HG03066 (cell line): Measurements from ENCODE around the gene NCOA7.
A peak's percentile ranks its signal among the peaks of the same experiment; 100 is the strongest.

Experiments used
- ATAC-seq: cut with Tn5 transposase; IDR thresholded peaks from one replicate; pipeline ENCODE4 v1.9.1; 2021; ENCODE audit warnings: low read depth; ENCODE audit not compliant: unreplicated experiment

Gene NCOA7, protein sequence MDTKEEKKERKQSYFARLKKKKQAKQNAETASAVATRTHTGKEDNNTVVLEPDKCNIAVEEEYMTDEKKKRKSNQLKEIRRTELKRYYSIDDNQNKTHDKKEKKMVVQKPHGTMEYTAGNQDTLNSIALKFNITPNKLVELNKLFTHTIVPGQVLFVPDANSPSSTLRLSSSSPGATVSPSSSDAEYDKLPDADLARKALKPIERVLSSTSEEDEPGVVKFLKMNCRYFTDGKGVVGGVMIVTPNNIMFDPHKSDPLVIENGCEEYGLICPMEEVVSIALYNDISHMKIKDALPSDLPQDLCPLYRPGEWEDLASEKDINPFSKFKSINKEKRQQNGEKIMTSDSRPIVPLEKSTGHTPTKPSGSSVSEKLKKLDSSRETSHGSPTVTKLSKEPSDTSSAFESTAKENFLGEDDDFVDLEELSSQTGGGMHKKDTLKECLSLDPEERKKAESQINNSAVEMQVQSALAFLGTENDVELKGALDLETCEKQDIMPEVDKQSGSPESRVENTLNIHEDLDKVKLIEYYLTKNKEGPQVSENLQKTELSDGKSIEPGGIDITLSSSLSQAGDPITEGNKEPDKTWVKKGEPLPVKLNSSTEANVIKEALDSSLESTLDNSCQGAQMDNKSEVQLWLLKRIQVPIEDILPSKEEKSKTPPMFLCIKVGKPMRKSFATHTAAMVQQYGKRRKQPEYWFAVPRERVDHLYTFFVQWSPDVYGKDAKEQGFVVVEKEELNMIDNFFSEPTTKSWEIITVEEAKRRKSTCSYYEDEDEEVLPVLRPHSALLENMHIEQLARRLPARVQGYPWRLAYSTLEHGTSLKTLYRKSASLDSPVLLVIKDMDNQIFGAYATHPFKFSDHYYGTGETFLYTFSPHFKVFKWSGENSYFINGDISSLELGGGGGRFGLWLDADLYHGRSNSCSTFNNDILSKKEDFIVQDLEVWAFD

DNA sequence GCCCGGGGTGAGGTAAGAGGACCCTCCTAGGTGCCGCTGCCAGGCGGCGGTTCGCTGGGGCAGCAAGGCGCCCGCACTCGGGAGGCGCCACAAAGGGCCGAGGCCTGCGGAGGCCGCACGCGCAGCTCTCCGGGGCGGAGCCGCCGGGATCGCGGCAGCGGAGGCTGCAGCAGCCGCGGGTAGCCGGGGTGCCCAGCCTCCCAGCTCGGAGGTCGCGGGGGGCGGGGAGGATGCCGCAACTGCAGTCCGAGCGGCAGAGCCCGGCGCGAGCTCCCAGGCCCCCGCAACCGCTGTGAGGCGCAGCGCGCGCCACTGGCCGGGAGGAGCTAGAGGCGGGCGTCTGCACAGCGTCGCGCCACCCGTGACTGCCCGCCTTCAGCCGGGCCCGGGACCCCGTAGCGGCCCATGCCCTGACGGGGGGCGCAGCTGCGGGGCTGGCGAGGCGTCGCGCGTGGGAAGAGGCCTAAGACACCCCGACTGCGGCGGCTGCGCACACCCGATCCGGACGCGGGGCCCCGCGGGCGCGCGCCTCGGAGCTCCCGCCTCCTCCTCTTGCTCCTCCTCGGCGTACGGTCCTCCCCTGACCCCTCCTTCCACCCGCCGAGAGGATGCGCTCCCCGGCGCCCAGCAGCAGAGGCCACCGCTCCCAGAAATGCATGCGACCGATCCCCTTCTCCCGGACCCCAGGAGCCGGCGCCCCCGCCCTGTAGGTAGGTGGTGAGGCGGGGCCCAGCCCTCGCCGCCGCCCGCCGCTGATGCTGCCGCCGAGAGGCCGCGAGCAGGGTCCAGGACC, at the start of gene NCOA7:
NCOA7 (plus strand) TSS at position 603 of the 793 bp plus-strand sequence. CDS start 24,395 bp downstream, outside the sequence.
- peak; percentile 61 for ATAC-seq

DNA sequence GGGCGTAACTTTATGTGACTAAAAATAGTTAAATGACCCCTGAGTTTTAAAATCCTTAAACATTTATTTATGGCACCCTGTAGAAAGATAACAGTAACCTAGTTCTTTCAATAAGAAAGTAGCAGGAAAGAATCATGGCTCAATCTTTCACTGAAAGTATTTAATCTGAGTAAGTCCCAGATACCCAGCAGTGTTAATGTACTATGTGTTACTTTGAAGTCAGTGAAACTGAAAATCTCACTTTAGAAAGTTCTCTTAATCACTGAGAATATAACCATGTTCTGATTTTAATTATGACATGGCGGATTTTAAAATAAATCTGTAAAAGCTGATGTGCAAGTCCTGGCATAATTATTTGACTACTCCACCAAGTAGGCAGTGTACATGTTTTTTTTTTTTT, 49.4 kb upstream of the NCOA7 start:
- no peak for ATAC-seq

DNA sequence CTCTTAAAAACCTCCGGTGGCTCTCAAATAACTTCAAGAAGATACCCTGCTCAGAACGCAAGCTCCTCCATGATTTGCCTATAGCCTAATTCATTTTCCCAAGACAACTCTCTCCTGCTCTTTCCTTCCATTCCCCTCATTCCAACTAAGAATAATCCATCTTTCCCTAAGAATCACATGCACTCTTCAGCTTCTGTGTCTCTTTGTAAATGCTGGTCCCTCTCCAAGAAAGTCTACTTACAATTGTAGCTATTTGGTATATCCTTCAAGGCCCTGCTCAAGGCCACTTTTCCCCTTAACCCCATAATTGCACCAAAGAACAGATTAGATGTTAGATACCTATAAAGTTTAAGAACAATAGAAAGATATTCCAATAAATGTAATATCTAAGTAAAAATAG, 48.7 kb upstream of the NCOA7 start:
- no peak for ATAC-seq

DNA sequence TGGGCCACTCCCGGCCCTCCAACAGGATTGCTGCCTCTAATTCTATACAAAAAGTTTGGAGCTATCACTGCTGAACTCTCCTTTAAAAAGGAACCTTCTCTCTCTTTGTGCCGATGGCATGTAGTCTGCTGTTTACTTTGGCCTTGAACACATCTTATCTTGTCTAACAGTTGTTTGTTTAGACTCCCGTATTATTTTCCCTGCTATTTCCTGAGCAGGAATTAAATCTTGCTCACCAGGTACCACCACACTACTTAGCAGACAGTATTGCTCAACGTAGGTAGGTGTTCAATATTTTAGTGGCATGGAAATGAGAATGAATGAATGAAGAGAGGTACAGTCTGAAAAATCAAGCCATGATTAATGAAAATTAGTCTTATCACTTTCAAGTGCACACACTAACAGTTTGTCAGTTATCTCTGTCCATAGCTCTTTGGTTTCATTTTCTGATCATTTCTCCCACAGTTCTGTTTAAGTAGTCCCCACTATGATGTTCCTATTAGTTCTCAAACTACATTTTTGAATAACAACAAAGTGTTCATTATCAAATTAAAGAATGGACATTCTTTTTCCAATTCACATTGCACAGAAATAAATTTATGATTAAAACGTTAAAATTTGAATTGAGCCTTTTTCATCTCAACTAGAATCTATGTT, 48.2 kb upstream of the NCOA7 start:
- ATAC-seq = no peak

DNA sequence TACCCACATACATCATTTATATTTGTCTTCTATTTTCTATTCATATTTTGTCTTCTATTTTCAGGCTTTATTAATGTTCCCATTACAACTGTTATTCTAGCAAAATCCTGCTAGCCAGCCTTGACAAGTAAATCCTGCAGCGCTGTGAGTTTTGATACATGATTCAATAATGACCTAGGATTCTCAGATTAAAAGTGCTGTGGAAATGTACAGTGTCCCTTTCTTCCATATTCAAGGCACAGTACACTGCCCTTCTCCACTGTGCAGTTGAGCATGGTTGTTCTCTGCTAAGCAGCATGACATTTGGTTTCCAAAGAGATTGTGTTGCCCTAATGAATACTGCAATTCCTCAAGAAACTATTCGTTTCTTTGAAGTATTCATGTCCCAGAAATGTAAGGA, 47.2 kb upstream of the NCOA7 start:
- no peak for ATAC-seq

DNA sequence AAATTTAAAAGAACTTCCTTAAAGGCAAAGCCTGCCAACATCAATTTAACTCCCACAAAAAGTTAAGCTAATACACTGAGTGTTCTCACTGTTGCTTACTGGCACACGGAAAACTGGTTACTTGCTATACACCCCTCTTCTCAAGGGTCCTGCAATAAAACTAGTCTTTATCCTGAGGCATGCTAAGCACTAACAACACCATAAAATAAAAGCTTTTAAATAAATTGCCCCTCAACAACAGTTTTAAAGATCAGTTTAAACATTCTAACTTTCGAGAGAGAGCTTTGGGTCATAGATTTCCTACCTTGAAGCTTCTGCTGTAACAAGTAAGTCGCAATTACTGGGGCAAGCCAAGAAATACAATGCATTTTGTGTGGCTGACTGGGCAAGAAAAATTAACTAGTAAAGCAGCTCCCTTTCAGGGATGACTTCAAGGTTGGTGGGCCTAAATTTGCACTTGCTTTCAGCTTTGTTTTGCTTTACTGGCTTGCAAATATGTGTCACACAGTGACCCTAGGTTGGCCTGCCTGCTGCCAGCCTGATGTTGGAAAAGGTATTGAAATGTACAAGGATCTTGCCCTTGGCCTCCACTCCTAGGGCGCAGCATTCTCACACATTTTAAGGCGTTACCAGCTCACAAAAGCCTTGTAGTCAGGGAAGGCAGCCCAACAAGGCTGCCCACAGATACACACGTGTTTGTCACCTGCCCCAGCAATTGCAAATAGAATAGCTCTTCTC, 45.3 kb upstream of the NCOA7 start:
- no peak for ATAC-seq

DNA sequence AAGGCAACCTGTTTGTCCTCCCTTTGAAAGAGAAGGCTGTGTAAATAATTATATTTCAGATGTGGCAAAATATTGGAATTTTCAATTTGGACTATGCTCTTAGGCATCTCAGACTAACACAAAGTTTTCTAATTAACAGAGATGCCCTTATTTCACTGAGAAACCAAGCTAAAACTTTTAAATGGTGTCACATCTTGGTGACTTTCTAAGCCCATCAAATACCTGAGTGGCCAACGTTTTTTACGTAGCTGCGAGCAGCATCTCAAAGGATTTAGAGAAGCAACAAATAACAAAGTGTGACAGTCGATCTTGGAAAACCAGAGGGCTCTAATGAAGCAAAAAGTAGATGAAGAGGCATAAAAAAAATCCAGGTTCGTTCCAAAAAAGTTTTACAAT, 44.7 kb upstream of the NCOA7 start:
- ATAC-seq = no peak

DNA sequence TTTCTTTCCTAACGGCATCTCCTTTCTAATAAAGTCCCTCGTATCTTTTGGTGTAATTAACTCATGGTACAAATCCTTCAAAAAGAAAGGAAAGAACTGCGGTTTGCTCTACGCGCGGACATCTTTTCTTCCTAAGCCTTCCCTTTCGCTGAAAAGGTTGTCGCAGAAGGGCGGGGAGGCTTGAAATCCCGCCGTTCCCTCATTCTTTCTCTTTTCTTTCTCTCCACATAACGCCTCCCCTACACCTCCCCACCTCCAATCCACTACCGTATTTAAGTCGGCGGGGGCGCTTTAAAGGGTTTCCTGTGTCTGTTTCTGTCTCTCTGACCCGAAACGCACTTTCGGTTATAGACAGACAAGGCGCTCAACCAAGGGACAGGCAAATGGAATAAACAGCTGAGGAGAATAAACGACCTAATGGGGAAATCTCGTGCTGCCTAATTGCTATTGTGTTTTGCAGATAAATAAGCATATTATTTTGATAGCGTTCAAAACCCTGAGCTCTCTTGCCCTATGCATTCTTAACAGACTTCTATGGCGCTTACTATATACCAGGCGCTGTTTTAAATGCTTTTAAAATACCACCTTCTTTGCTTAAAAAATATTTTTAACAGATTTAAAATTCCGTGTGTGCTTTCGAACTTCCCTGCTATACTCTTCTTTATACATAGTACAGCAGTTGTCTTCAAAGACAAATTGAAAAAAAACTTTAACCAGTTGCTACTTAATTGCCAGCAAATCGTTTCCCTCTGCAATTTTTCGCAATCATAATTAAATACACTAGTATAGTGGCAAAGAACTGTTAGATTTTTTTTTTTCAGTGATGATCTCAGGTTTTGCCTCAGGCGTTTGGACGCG, 43.8 kb upstream of the NCOA7 start:
- ATAC-seq = peak; percentile 50

DNA sequence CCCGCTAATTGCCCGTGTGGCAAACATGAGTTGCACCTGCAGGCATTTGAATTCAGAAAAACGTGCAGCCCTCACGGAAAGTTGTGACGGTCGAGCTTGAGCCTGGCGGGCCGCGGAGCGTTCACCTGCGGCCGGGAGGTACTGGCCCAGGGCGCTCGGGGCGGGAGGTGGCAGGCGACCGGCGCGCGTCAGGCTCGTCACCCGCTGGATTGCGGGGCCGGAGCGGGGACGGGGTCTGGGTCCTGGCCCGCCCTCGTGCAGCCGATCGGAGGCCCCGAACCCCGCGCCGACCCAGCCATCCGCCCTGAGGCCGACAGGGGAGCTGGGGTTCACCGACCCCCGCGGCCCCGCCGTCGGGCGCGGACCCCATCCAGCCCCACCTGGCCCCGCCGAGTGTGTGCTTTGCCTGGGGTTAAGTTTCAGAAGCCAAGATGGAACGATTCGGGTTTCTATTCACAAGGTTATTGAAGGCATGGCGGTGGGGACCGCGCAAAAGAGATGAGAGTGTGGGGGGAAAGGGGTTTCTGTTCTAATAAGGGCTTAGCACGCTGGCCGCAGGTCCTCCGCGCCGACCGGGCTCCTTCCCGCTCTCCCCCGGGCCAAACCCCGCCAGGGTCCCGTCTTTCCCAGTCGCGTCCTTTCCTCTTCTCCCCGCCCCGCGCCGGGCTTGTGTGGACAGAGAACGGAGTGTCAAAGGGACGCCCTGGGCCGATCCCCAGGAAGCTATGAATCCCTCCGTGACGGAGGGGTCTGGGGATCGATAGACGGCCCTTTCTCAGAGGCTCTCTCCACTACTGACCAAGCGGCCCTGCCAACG, 43.0 kb upstream of the NCOA7 start:
- ATAC-seq = no peak

DNA sequence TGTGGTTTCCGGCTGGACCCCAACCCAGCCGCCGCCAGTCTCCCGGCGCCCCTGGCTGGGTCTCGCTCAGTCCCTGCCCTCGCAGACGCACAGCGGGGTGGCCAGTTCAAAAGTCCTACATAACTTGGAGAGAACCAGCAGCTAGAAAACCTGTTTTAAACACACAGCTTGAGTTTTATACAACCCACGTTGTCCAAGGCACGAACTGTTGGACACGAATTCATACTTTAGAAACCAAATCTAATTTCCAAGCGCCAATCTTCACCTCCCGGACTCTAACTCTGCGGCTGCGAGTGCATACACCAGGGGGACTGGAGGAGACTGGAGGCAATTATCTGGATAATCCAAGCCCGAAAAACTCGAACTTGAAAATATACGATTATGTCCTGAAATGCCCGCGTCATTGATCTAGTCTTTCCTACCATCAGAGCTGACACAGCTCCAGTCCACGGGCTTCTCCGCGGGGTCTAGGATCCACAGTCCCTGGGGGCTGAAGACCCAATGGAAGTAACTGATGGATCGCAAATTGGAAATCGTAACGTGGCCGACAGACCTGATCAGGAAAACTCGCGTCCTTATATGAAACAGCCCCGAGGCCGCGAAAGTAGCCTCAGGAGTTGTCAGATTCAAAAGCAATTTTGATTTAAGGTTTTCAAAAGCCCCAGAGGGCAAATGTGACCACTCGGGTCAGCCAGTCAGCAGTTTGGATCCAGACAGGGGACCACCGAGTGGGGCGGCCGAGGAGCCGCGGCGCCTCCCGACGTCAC, 42.2 kb upstream of the NCOA7 start:
- ATAC-seq = no peak

DNA sequence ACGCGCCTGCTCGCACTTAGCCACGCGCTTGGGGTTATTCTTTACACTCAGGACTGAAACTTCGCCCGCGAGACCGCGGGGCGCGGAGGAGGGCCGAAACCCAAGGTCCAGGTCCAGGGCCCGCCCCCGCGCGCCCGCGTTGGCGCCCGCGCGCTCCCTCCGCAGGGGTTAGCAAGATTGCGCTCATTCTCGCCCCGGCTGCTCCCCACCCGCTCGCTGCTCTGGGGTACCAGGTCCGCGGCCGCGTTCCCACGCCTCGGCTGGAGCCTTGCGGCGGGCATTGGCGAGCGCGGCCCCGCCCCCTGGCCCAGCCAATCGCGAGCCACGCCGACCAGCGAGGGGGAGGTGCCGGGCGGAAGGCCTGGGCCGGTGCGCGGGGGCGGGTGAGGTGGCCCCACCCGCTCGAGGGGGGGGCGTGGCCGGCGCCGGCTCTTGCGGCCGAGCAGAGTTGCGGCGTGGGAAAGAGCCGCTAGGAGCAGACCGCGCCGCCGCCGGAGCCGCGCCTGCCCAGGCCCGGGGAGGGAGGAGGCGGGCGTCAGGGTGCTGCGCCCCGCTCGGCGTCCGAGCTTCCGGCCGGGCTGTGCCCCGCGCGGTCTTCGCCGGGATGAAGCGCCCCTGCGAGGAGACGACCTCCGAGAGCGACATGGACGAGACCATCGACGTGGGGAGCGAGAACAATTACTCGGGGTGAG, 41.4 kb upstream of the NCOA7 start, which contains the start of gene HEY2:
HEY2 (plus strand) TSS at position 460 of the 692 bp plus-strand sequence; CDS start at position 605, 145 bp downstream.
- peak; percentile 72 for ATAC-seq

DNA sequence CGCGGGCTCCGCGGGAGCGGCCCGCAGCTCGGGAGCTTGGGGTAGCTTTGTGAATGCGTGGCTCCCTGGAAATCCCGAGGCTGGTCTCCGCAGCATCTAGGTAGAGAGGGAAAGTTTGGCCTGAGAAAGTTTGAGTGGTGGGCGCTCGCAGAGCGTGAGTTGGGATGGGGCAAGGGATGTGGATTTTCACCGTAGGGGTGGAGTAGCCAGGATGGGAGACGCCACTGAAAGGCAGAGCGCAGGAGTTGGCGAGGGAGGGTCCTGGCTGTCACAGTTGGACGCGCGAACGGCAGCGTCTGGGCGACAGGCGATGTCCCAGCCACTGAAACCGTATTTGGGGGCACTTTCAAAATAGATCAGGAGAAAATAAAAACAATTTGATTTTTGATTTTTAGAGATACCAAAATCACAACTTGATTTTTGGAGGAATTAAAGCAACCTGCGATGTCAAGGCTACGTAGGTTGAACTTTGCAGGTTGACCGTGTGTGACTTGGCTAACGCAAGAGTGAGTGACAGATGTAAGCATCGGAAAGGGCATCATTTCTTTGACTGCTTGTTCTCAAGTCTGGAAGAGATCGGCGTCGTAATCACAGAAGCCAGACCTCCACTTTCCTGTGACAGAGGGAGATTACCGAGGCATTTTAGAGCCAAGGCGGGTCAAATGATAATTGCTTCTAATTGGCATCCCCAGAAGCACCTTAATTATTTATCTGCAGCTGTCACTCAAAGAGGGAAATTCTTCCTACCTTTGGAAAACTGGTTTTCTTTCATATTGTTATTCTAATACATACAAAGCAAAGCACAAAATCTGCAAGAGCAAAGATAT, 40.7 kb upstream of the NCOA7 start:
- ATAC-seq = no peak

DNA sequence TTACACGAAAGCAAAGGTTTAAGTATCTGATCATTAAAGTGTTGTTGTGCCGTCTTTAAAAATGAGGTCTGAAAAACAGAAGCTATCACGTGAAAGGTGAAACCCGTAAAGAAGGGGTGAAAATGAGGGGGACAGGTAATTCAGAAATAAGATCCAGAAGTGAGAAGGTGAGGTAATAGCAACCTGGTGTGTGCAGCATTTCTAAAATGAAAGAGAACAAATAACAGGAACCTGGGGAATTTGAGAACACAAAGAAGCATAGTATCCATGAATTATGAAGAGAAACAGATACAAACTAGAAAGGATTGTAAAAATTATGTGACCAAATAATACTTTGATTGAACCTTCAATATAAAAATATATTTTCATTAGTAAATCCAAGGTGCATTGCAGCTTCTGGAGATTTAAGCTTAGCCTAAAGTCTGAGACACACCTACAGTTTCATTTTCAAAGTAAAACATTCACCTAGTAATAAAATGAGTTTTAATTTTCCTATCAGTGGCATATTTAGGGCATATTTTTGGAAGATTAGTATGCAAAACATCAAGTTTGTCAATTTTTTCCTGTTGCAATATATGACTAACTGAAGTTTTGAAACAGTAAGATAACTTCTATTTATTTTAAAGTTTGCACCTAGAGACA, 39.9 kb upstream of the NCOA7 start:
- no peak for ATAC-seq

DNA sequence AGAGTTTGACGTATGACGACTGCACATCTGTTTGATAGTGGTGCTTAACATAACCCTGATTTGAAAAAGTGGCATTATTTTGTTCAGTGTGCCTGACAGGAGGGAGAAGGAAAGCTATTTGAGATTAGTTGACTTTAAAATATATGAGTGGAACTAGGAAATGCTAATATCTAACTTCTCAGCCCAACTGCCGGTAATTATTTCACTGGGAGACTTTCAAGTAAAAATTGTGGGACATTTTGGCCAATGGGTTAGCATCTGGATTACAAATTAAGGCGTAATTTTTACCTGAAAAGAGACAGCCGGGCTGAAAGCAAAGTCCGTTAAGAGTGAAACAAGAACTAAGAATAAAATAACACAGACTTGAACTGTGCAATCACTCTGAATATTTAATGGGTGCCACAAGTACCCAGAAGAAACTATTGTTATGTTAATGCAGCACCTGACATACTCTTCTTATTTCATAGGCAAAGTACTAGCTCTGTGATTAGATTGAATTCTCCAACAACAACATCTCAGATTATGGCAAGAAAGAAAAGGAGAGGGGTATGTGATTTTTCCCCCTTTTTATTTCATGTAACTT, 39.3 kb upstream of the NCOA7 start:
- ATAC-seq = no peak

DNA sequence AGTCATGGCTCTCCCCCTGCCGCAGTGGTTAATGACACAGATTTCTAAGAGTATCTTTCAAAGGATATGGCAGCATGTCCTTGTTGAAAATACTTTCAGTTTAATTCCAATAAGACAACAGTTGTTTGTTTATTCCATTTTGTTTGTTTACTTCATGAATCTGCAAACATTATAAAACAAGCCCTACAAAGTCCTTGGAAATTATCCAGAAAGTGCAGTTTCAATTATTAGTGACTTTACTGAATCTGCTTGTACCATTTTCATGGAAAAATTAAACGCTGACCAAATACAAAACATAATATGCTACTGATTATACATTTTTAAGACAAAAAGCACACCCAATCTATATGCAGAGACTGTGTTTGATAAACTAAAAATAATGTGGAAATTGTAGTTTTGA, 38.0 kb upstream of the NCOA7 start:
- ATAC-seq = no peak
